SK-N-MC (cell line): ENCODE measurements around the gene ITGB6.

Experiments used
- EZH2 ChIP-seq: fragments of 200-600 bp; sonication (generic); IDR thresholded peaks from one replicate; pipeline ENCODE4 v1.6.1; 2017; ENCODE audit warnings: antibody characterized with exemption
- FOXP2 ChIP-seq: optimal IDR thresholded peaks from 2 replicates; pipeline ENCODE3; 2011; ENCODE audit warnings: mild to moderate bottlenecking, moderate library complexity; ENCODE audit not compliant: insufficient read depth; ENCODE audit errors: extremely low read length, control extremely low read depth
- POLR2AphosphoS5 ChIP-seq: IDR thresholded peaks from 2 replicates; pipeline ENCODE4 v1.6.1; 2012; ENCODE audit warnings: mild to moderate bottlenecking, low read depth, low read length, borderline replicate concordance

DNA sequence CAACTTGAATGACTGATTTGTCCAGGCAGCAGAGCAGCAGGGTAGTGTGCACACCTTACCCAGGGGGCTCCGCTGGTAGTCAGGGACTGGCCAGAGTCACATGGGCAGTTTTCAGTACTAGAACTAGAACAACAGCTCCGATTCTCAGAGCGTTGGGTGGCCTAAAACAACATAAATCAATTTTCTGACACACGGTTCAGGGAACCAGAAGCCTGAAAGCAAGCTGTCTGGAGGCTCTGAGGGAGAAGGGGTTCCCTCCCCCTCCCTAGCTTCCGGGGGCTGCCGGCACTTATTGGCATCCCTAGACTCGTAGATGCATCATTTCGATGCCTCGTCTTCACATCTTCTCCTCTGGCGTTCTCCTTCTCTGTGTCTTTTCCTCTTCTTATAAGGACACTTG is 13.4 kb upstream of the ITGB6 start:
- TF ChIP-seq EZH2 (no peak), POLR2AphosphoS5 (no peak), FOXP2 (no peak)
